Inferior parietal cortex (tissue), 1 donor: Measurements from ENCODE around the gene AKAP12.

ENCODE experiments used
- DNase-seq: peaks from one replicate; pipeline ENCODE4 v3.0.0-alpha.2; 2016; ENCODE audit errors: extremely low spot score

The AKAP12 gene

GRCh38 chr6:151240036-151240685, 394 bp downstream of the AKAP12 start:
- no peak for DNase-seq

- peak; percentile 42 for DNase-seq
These were observed 1.2 kb downstream of the AKAP12 start for GRCh38 chr6:151240791-151241642.

GRCh38 chr6:151241853-151242252, 2.1 kb downstream of the AKAP12 start:
- DNase-seq, result no peak

GRCh38 chr6:151242420-151242861, 2.7 kb downstream of the AKAP12 start:
- DNase-seq, result no peak

GRCh38 chr6:151243481-151243880, 3.7 kb downstream of the AKAP12 start:
- DNase-seq, result no peak

GRCh38 chr6:151247490-151247889, 7.7 kb downstream of the AKAP12 start:
- no peak for DNase-seq

GRCh38 chr6:151248295-151248694, 8.5 kb downstream of the AKAP12 start:
- DNase-seq, result no peak

GRCh38 chr6:151252634-151253033, 12.9 kb downstream of the AKAP12 start:
- no peak for DNase-seq

GRCh38 chr6:151254451-151255081, 14.8 kb downstream of the AKAP12 start:
- DNase-seq, result no peak

- no peak for DNase-seq
These were observed 16.0 kb downstream of the AKAP12 start for GRCh38 chr6:151255811-151256210.

- DNase-seq, result no peak
These were observed 18.2 kb downstream of the AKAP12 start for GRCh38 chr6:151257985-151258445.

- no peak for DNase-seq
These were observed 20.4 kb downstream of the AKAP12 start for GRCh38 chr6:151260205-151260604.

GRCh38 chr6:151263035-151263434, 23.3 kb downstream of the AKAP12 start:
- no peak for DNase-seq

- DNase-seq, result no peak
These were observed 24.2 kb downstream of the AKAP12 start for GRCh38 chr6:151263967-151264366.

- DNase-seq, result no peak
These were observed 25.5 kb downstream of the AKAP12 start for GRCh38 chr6:151265282-151265681.

GRCh38 chr6:151269321-151269995, 29.7 kb downstream of the AKAP12 start:
- no peak for DNase-seq

- DNase-seq, result no peak
These were observed 35.4 kb downstream of the AKAP12 start for GRCh38 chr6:151275121-151275520.

GRCh38 chr6:151275566-151275965, 35.8 kb downstream of the AKAP12 start:
- DNase-seq, result no peak

GRCh38 chr6:151276112-151276740, 36.5 kb downstream of the AKAP12 start:
- DNase-seq, result no peak

GRCh38 chr6:151279891-151280290, 40.1 kb downstream of the AKAP12 start:
- DNase-seq, result no peak

GRCh38 chr6:151280859-151281258, 41.1 kb downstream of the AKAP12 start:
- no peak for DNase-seq
